K562 (cell line): Measurements from ENCODE around the gene TMEM107. TPM values are rescaled to one million over a fixed set of nuclear protein-coding genes. Genes with fewer than 3 reads are reported as not detected.
A peak's percentile ranks its signal among the peaks of the same experiment; 100 is the strongest.

Experiments used
- CEBPB ChIP-seq: fragments of 450-650 bp; IDR thresholded peaks from 2 replicates; pipeline ENCODE4 v1.6.1; 2016; ENCODE audit warnings: missing genetic modification characterization, missing compliant biosample characterization
- ILF3 ChIP-seq: fragments of 450-650 bp; IDR thresholded peaks from 2 replicates; pipeline ENCODE4 v1.6.1; 2018; ENCODE audit warnings: antibody characterized with exemption, mild to moderate bottlenecking, moderate library complexity, borderline replicate concordance
- NCOA1 ChIP-seq: fragments of 450-650 bp; IDR thresholded peaks from 2 replicates; pipeline ENCODE4 v1.6.1; 2016; ENCODE audit warnings: low read depth
- POLR2AphosphoS5 ChIP-seq: IDR thresholded peaks from 2 replicates; pipeline ENCODE4 v1.6.1; 2011; ENCODE audit warnings: mild to moderate bottlenecking, low read depth, low read length, moderate library complexity; ENCODE audit not compliant: control insufficient read depth, insufficient read depth
- PTBP1 ChIP-seq: fragments of 200-400 bp; formaldehyde crosslinking; IDR thresholded peaks from 2 replicates; pipeline ENCODE4 v1.6.1; 2017; ENCODE audit warnings: low read depth, low read length
- RBM34 ChIP-seq: fragments of 200-400 bp; formaldehyde crosslinking; IDR thresholded peaks from 2 replicates; pipeline ENCODE4 v1.6.1; 2018; ENCODE audit warnings: low read length, borderline replicate concordance; ENCODE audit not compliant: insufficient read depth
- ZKSCAN1 ChIP-seq: fragments of 150-350 bp; IDR thresholded peaks from 2 replicates; pipeline ENCODE4 v1.6.1; 2016; ENCODE audit warnings: low read depth, low read length
- ZNF253 ChIP-seq: fragments of 250-450 bp; sonication (Bioruptor Pico); conservative IDR thresholded peaks from 2 replicates; pipeline ENCODE4 v1.6.1; 2021; ENCODE audit warnings: mild to moderate bottlenecking
- polyA plus RNA-seq, 8 experiments: library from polyadenylated mRNA; depleted of rRNA in 4 of 8; stranded (reverse) in 5 of 8; unstranded in 3 of 8; fragments of >200 nt; fragmentation: Nextera tagmentation in 2 of 8; fragmentation: Illumina TruSeq in 1 of 8; extraction: Ambion mirVana in 2 of 8; extraction: Trizol in 1 of 8; gene quantifications; 2 replicates each; pipeline versions ENCODE4 v1.2.1 to v1.2.3, GENCODE V29; 2011 to 2014; ENCODE audit warnings: inconsistent platforms in 1 of 8, missing spikeins in 1 of 8
- total RNA-seq, 7 experiments: library from RNA; depleted of rRNA in 6 of 7; stranded (reverse); fragments of >200 nt in 6 of 7; fragmentation: Illumina TruSeq in 2 of 7; extraction: Trizol in 2 of 7; gene quantifications; 2 replicates each; pipeline versions ENCODE4 v1.2.1 to v1.2.3, GENCODE V29; 2011 to 2021; ENCODE audit warnings: low replicate concordance in 1 of 7
- TF ChIP-seq, protein P1 (sequence below): fragments of 200-800 bp; sonication (Bioruptor generic); IDR thresholded peaks from 2 replicates; pipeline ENCODE4 v1.6.1; 2016; ENCODE audit warnings: missing genetic modification characterization, missing compliant biosample characterization
- TF ChIP-seq, protein P2 (sequence below): conservative IDR thresholded peaks from 2 replicates; pipeline ENCODE4 v1.6.1; 2011; ENCODE audit warnings: low read depth, mild to moderate bottlenecking, low read length; ENCODE audit not compliant: control insufficient read depth
- TF ChIP-seq, protein P3 (sequence below): fragments of 250-450 bp; sonication (Bioruptor Pico); IDR thresholded peaks from 2 replicates; pipeline ENCODE4 v1.8.0; 2021; ENCODE audit warnings: moderate library complexity, mild to moderate bottlenecking, inconsistent platforms
- TF ChIP-seq, protein P4 (sequence below): fragments of 450-650 bp; IDR thresholded peaks from 2 replicates; pipeline ENCODE4 v1.6.1; 2016; ENCODE audit warnings: borderline replicate concordance

The TMEM107 gene
- total and polyA plus RNA-seq, 9 of the 15 experiments (the other 6 are each of a cell fraction or from before 2014, with no cell fraction given): 7.1 to 26.2 (median 16.9) TPM

DNA sequence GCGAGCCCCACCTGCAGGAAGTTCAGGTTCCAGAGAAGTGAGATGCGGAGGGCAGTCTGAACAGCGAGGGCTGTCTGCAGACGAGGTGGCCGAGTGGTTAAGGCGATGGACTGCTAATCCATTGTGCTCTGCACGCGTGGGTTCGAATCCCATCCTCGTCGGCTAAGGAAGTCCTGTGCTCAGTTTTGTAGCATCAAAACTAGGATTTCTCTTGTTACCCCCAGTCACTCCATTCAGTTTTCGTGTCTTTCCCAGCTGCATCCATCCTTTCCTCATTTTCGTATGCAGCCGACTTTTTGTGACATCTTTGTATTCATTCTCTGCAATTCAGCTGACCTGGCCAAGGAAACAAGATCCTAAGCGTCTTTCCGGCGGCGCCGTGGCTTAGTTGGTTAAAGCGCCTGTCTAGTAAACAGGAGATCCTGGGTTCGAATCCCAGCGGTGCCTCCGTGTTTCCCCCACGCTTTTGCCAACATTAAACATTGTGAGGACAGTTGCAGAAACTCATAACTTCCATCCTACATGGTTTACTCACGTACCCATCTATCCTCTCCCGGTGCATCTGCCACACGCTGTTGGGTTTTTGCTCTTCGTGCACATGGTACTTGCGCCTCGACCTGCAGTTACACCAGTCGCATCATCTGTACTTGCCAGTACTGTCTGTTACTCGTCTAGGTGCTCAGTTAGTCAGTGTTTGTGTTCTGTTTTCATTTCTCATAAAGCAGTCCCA, 10.8 kb upstream of the TMEM107 start (continued):
- TF ChIP-seq, protein P1, sequence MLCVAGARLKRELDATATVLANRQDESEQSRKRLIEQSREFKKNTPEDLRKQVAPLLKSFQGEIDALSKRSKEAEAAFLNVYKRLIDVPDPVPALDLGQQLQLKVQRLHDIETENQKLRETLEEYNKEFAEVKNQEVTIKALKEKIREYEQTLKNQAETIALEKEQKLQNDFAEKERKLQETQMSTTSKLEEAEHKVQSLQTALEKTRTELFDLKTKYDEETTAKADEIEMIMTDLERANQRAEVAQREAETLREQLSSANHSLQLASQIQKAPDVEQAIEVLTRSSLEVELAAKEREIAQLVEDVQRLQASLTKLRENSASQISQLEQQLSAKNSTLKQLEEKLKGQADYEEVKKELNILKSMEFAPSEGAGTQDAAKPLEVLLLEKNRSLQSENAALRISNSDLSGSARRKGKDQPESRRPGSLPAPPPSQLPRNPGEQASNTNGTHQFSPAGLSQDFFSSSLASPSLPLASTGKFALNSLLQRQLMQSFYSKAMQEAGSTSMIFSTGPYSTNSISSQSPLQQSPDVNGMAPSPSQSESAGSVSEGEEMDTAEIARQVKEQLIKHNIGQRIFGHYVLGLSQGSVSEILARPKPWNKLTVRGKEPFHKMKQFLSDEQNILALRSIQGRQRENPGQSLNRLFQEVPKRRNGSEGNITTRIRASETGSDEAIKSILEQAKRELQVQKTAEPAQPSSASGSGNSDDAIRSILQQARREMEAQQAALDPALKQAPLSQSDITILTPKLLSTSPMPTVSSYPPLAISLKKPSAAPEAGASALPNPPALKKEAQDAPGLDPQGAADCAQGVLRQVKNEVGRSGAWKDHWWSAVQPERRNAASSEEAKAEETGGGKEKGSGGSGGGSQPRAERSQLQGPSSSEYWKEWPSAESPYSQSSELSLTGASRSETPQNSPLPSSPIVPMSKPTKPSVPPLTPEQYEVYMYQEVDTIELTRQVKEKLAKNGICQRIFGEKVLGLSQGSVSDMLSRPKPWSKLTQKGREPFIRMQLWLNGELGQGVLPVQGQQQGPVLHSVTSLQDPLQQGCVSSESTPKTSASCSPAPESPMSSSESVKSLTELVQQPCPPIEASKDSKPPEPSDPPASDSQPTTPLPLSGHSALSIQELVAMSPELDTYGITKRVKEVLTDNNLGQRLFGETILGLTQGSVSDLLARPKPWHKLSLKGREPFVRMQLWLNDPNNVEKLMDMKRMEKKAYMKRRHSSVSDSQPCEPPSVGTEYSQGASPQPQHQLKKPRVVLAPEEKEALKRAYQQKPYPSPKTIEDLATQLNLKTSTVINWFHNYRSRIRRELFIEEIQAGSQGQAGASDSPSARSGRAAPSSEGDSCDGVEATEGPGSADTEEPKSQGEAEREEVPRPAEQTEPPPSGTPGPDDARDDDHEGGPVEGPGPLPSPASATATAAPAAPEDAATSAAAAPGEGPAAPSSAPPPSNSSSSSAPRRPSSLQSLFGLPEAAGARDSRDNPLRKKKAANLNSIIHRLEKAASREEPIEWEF (CRISPR knock-in tag): no peak
- no peak; the same call in 1 of the 2 replicates for TF ChIP-seq ILF3
- no peak for TF ChIP-seq ZNF253 (CRISPR knock-in tag)
- TF ChIP-seq NCOA1: no peak
- no peak for TF ChIP-seq POLR2AphosphoS5
- TF ChIP-seq, protein P2, sequence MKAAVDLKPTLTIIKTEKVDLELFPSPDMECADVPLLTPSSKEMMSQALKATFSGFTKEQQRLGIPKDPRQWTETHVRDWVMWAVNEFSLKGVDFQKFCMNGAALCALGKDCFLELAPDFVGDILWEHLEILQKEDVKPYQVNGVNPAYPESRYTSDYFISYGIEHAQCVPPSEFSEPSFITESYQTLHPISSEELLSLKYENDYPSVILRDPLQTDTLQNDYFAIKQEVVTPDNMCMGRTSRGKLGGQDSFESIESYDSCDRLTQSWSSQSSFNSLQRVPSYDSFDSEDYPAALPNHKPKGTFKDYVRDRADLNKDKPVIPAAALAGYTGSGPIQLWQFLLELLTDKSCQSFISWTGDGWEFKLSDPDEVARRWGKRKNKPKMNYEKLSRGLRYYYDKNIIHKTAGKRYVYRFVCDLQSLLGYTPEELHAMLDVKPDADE: peak; percentile 80; the same call in 1 of the 2 replicates
- TF ChIP-seq, protein P3, sequence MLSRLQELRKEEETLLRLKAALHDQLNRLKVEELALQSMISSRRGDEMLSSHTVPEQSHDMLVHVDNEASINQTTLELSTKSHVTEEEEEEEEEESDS (CRISPR knock-in tag): no peak
- TF ChIP-seq ZKSCAN1: peak; percentile 24; the same call in 1 of the 2 replicates
- no peak for TF ChIP-seq PTBP1
- TF ChIP-seq, protein P4, sequence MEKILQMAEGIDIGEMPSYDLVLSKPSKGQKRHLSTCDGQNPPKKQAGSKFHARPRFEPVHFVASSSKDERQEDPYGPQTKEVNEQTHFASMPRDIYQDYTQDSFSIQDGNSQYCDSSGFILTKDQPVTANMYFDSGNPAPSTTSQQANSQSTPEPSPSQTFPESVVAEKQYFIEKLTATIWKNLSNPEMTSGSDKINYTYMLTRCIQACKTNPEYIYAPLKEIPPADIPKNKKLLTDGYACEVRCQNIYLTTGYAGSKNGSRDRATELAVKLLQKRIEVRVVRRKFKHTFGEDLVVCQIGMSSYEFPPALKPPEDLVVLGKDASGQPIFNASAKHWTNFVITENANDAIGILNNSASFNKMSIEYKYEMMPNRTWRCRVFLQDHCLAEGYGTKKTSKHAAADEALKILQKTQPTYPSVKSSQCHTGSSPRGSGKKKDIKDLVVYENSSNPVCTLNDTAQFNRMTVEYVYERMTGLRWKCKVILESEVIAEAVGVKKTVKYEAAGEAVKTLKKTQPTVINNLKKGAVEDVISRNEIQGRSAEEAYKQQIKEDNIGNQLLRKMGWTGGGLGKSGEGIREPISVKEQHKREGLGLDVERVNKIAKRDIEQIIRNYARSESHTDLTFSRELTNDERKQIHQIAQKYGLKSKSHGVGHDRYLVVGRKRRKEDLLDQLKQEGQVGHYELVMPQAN: 0 out of 2 replicates have a peak, but pooled peaks have one; percentile 22
- no peak for TF ChIP-seq CEBPB (tag)
- TF ChIP-seq RBM34: no peak
